Measurements from ENCODE around the gene CRYAA. TPM values are rescaled to one million over a fixed set of nuclear protein-coding genes. Genes with fewer than 3 reads are reported as not detected.
"Not testable (repeated sequence)": the region's sequence is repeated elsewhere in the genome, so short reads cannot be mapped to it uniquely, and the experiment has no call there.

CRYAA gene
- total RNA-seq, 2 experiments from 2014 or later = not detected

GRCh38 chr21:43187268-43187667 is 18.5 kb downstream of the CRYAA start:
- DNase-seq; ATAC-seq; H3K4me1 Mint-ChIP-seq; CTCF ChIA-PET; H3K9me3 Mint-ChIP-seq (ENCODE audit: low read depth); H3K4me3 Mint-ChIP-seq; H3K36me3 Mint-ChIP-seq (ENCODE audit: low read depth); POLR2A ChIA-PET; intact Hi-C loops (cut with DNase I, micrococcal nuclease); H3K27me3 Mint-ChIP-seq; H3K27ac Mint-ChIP-seq: not testable (repeated sequence)

DNA sequence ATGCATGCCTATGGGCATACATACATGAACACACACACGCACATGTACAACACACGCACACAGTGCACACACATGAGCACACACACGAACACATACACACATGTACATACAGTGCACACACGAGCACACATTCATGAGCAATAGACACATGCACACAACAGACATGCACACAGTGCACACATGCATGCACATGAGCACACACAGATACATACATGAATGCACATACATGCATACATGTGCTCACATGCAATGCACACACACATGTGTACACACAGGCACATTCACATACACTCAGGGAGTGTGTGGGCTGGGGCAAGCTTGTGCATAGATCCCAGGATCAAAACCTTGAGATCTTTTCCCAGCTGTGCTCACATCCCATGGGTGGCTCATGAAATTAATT is 18.9 kb downstream of the CRYAA start:
- DNase-seq = no peak
- CTCF ChIA-PET = no interaction called here
- intact Hi-C loops (cut with DNase I, micrococcal nuclease) = no loop called here
- Mint-ChIP-seq H3K27ac (no peak overlapping the region), H3K4me3 (no peak overlapping the region), H3K9me3 (ENCODE audit: low read depth) (no peaks in the 10 kb centered on the region), H3K36me3 (ENCODE audit: low read depth) (no peaks in the 10 kb centered on the region), H3K27me3 (no peaks in the 10 kb centered on the region), H3K4me1 (peaks cover 6% of the 10 kb centered on the region)
- POLR2A ChIA-PET = no interaction called here
- ATAC-seq = no peak

DNA sequence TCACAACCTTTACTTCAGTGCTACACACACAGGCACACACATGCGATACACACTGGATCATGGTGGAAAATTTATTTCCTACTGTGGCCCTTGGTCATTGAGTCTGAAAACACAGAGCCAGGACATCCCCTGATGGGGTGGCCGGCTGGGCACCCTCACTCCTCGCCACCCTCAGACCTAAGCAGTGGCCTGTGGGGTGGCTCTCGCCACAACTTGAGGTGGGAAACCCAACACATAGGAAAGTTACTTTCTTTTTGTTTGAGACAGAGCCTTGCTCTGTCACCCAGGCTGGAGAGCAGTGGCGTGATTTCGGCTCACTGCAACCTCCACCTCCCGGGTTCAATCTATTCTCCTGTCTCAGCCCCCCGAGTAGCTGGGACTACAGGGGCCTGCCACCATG is 19.4 kb downstream of the CRYAA start:
- no peaks in the 10 kb centered on the region for H3K36me3 Mint-ChIP-seq (ENCODE audit: low read depth)
- H3K9me3 Mint-ChIP-seq (ENCODE audit: low read depth) = no peaks in the 10 kb centered on the region
- intact Hi-C loops (cut with DNase I, micrococcal nuclease) = no loop called here
- no peaks in the 10 kb centered on the region for H3K27me3 Mint-ChIP-seq
- H3K4me1 Mint-ChIP-seq = peaks cover 6% of the 10 kb centered on the region
- CTCF ChIA-PET = no interaction called here
- POLR2A ChIA-PET = no interaction called here
- DNase-seq = no peak
- ATAC-seq = no peak
- no peak overlapping the region for H3K4me3 Mint-ChIP-seq
- no peak overlapping the region for H3K27ac Mint-ChIP-seq

GRCh38 chr21:43188592-43189210 is 19.9 kb downstream of the CRYAA start:
- Mint-ChIP-seq H3K27me3 (no peaks in the 10 kb centered on the region), H3K4me1 (peaks cover 6% of the 10 kb centered on the region), H3K36me3 (ENCODE audit: low read depth) (no peaks in the 10 kb centered on the region), H3K27ac (no peak overlapping the region), H3K9me3 (ENCODE audit: low read depth) (no peaks in the 10 kb centered on the region), H3K4me3 (no peak overlapping the region)
- intact Hi-C loops (cut with DNase I, micrococcal nuclease) = no loop called here
- ChIA-PET POLR2A (no interaction called here), CTCF (no interaction called here)
- no peak for DNase-seq
- ATAC-seq = no peak

GRCh38 chr21:43189936-43190335 is 21.1 kb downstream of the CRYAA start:
- Mint-ChIP-seq H3K27ac (no peak overlapping the region), H3K36me3 (ENCODE audit: low read depth) (no peaks in the 10 kb centered on the region), H3K4me3 (no peak overlapping the region), H3K9me3 (ENCODE audit: low read depth) (no peaks in the 10 kb centered on the region), H3K4me1 (peaks cover 6% of the 10 kb centered on the region), H3K27me3 (no peaks in the 10 kb centered on the region)
- no peak for ATAC-seq
- intact Hi-C loops (cut with DNase I, micrococcal nuclease) = no loop called here
- ChIA-PET POLR2A (no interaction called here), CTCF (no interaction called here)
- DNase-seq = no peak

- Mint-ChIP-seq H3K4me3 (no peak overlapping the region), H3K4me1 (peaks cover 6% of the 10 kb centered on the region), H3K9me3 (ENCODE audit: low read depth) (no peaks in the 10 kb centered on the region), H3K27ac (no peak overlapping the region), H3K27me3 (no peaks in the 10 kb centered on the region), H3K36me3 (ENCODE audit: low read depth) (no peaks in the 10 kb centered on the region)
- ATAC-seq (no peak), DNase-seq (no peak)
- CTCF ChIA-PET = no interaction called here
- intact Hi-C loops (cut with DNase I, micrococcal nuclease) = no loop called here
- POLR2A ChIA-PET = no interaction called here
Measured at GRCh38 chr21:43190544-43190943, 21.7 kb downstream of the CRYAA start.

GRCh38 chr21:43190951-43191350 is 22.1 kb downstream of the CRYAA start:
- Mint-ChIP-seq H3K4me1 (peaks cover 6% of the 10 kb centered on the region), H3K27ac (no peak overlapping the region), H3K9me3 (ENCODE audit: low read depth) (no peaks in the 10 kb centered on the region), H3K36me3 (ENCODE audit: low read depth) (no peaks in the 10 kb centered on the region), H3K4me3 (no peak overlapping the region), H3K27me3 (no peaks in the 10 kb centered on the region)
- CTCF ChIA-PET = no interaction called here
- POLR2A ChIA-PET = no interaction called here
- intact Hi-C loops (cut with DNase I, micrococcal nuclease) = no loop called here
- DNase-seq (no peak), ATAC-seq (no peak)

- H3K9me3 Mint-ChIP-seq (ENCODE audit: low read depth) = no peaks in the 10 kb centered on the region
- no peak overlapping the region for H3K4me3 Mint-ChIP-seq
- H3K27ac Mint-ChIP-seq = no peak overlapping the region
- peaks cover 6% of the 10 kb centered on the region for H3K4me1 Mint-ChIP-seq
- CTCF ChIA-PET = interaction anchor here (0.7 kb wide), 1 partner anchor 339 kb away, joined by 3 read pairs; no protein-coding TSS in a partner anchor
- no peaks in the 10 kb centered on the region for H3K36me3 Mint-ChIP-seq (ENCODE audit: low read depth)
- POLR2A ChIA-PET = no interaction called here
- ATAC-seq = no peak
- intact Hi-C loops (cut with DNase I, micrococcal nuclease) = no loop called here
- no peaks in the 10 kb centered on the region for H3K27me3 Mint-ChIP-seq
- no peak for DNase-seq
Measured at GRCh38 chr21:43191521-43191920, 22.7 kb downstream of the CRYAA start.

- ATAC-seq (no peak), DNase-seq (no peak)
- POLR2A ChIA-PET = no interaction called here
- H3K27me3 Mint-ChIP-seq = no peaks in the 10 kb centered on the region
- intact Hi-C loops (cut with DNase I, micrococcal nuclease) = no loop called here
- no peak overlapping the region for H3K4me3 Mint-ChIP-seq
- no peaks in the 10 kb centered on the region for H3K9me3 Mint-ChIP-seq (ENCODE audit: low read depth)
- CTCF ChIA-PET = interaction anchor here (0.7 kb wide), 1 partner anchor 339 kb away, joined by 3 read pairs; no protein-coding TSS in a partner anchor
- no peaks in the 10 kb centered on the region for H3K36me3 Mint-ChIP-seq (ENCODE audit: low read depth)
- H3K4me1 Mint-ChIP-seq = peaks cover 6% of the 10 kb centered on the region
- H3K27ac Mint-ChIP-seq = no peak overlapping the region
Measured at GRCh38 chr21:43191971-43192370, 23.2 kb downstream of the CRYAA start.

- no peak for ATAC-seq
- intact Hi-C loops (cut with DNase I, micrococcal nuclease) = no loop called here
- CTCF ChIA-PET = no interaction called here
- POLR2A ChIA-PET = no interaction called here
- Mint-ChIP-seq H3K4me3 (no peak overlapping the region), H3K4me1 (peaks cover 9% of the 10 kb centered on the region), H3K9me3 (ENCODE audit: low read depth) (no peaks in the 10 kb centered on the region), H3K27ac (no peak overlapping the region), H3K27me3 (no peaks in the 10 kb centered on the region), H3K36me3 (ENCODE audit: low read depth) (no peaks in the 10 kb centered on the region)
- no peak for DNase-seq
Measured at GRCh38 chr21:43192501-43193081, 23.8 kb downstream of the CRYAA start.

GRCh38 chr21:43193088-43193650 is 24.4 kb downstream of the CRYAA start:
- ChIA-PET POLR2A (no interaction called here), CTCF (interaction anchor here (0.8 kb wide), 1 partner anchor 452 kb away, joined by 3 read pairs; no protein-coding TSS in a partner anchor)
- no peak overlapping the region for H3K27ac Mint-ChIP-seq
- H3K36me3 Mint-ChIP-seq (ENCODE audit: low read depth) = no peaks in the 10 kb centered on the region
- peaks cover under 1% of the 10 kb centered on the region for H3K9me3 Mint-ChIP-seq (ENCODE audit: low read depth)
- intact Hi-C loops (cut with DNase I, micrococcal nuclease) = no loop called here
- ATAC-seq (no peak), DNase-seq (no peak)
- H3K27me3 Mint-ChIP-seq = no peaks in the 10 kb centered on the region
- peaks cover 6% of the 10 kb centered on the region for H3K4me1 Mint-ChIP-seq
- no peak overlapping the region for H3K4me3 Mint-ChIP-seq

- H3K4me1 Mint-ChIP-seq = peaks cover 6% of the 10 kb centered on the region
- ChIA-PET CTCF (interaction anchor here (0.8 kb wide), 1 partner anchor 452 kb away, joined by 3 read pairs; no protein-coding TSS in a partner anchor), POLR2A (no interaction called here)
- DNase-seq = peak; percentile 44
- no peaks in the 10 kb centered on the region for H3K27me3 Mint-ChIP-seq
- intact Hi-C loops (cut with DNase I, micrococcal nuclease) = no loop called here
- no peaks in the 10 kb centered on the region for H3K36me3 Mint-ChIP-seq (ENCODE audit: low read depth)
- no peak overlapping the region for H3K4me3 Mint-ChIP-seq
- peaks cover 7% of the 10 kb centered on the region for H3K9me3 Mint-ChIP-seq (ENCODE audit: low read depth)
- no peak overlapping the region for H3K27ac Mint-ChIP-seq
- ATAC-seq = peak; percentile 84
Measured at GRCh38 chr21:43193651-43194302, 25.0 kb downstream of the CRYAA start.
